Smooth muscle cell (in vitro differentiated cells): ENCODE data around the gene SLC12A7. TPM values are rescaled to one million over a fixed set of nuclear protein-coding genes. Genes with fewer than 3 reads are reported as not detected.

Experiments used
- DNase-seq: peaks from one replicate; lab custom pipeline; 2025; ENCODE audit not compliant: unreplicated experiment; lab: John Stamatoyannopoulos, UW
- H2AFZ ChIP-seq: fragments of 200-600 bp; sonication (generic); 2 replicates; pipeline ENCODE4 v1.6.0; 2016; ENCODE audit warnings: antibody characterized with exemption, low read depth, mild to moderate bottlenecking
- H3F3A ChIP-seq: fragments of 200-600 bp; sonication (generic); 2 replicates; pipeline ENCODE4 v1.6.0; 2017; ENCODE audit warnings: antibody characterized with exemption, low read depth
- H3K27ac ChIP-seq: fragments of 200-600 bp; sonication (generic); 2 replicates; pipeline ENCODE4 v1.5.1; 2016; ENCODE audit warnings: low read depth, mild to moderate bottlenecking
- H3K27me3 ChIP-seq: fragments of 200-600 bp; sonication (generic); 2 replicates; pipeline ENCODE4 v1.6.1; 2016; ENCODE audit warnings: low read depth, mild to moderate bottlenecking
- H3K36me3 ChIP-seq: fragments of 200-600 bp; sonication (generic); 2 replicates; pipeline ENCODE4 v1.5.1; 2016; ENCODE audit warnings: low read depth
- H3K4me1 ChIP-seq: fragments of 200-600 bp; sonication (generic); 2 replicates; pipeline ENCODE4 v1.5.1; 2016; ENCODE audit warnings: low read depth
- H3K4me2 ChIP-seq: fragments of 200-600 bp; sonication (generic); 2 replicates; pipeline ENCODE4 v1.6.0; 2016; ENCODE audit warnings: mild to moderate bottlenecking
- H3K4me3 ChIP-seq: fragments of 200-600 bp; sonication (generic); 2 replicates; pipeline ENCODE4 v1.5.1; 2016; ENCODE audit warnings: mild to moderate bottlenecking
- H3K79me2 ChIP-seq: fragments of 200-600 bp; sonication (generic); 2 replicates; pipeline ENCODE4 v1.6.0; 2016; ENCODE audit warnings: low read depth, mild to moderate bottlenecking
- H3K9ac ChIP-seq: fragments of 200-600 bp; sonication (generic); 2 replicates; pipeline ENCODE4 v1.6.0; 2016; ENCODE audit warnings: low read depth
- H3K9me3 ChIP-seq: fragments of 200-600 bp; sonication (generic); replicated peaks from 2 replicates; pipeline ENCODE4 v1.5.1; 2016; ENCODE audit warnings: low read depth
- H4K20me1 ChIP-seq: fragments of 200-600 bp; sonication (generic); 2 replicates; pipeline ENCODE4 v1.6.0; 2016; ENCODE audit warnings: low read depth
- WGBS: methylation state at CpG from one replicate; pipeline ENCODE4 v1.1.7; 2016; ENCODE audit warnings: low lambda C conversion rate; 5-methylcytosine and 5-hydroxymethylcytosine counted together
- polyA plus RNA-seq: library from polyadenylated mRNA; unstranded; fragments of >200 nt; fragmentation: Nextera tagmentation; extraction: Ambion mirVana; gene quantifications from 2 replicates; pipeline ENCODE4 v1.2.1, GENCODE V29; 2016
- total RNA-seq: library from RNA; depleted of rRNA; stranded (reverse); fragments of >200 nt; gene quantifications from 2 replicates; pipeline ENCODE4 v1.2.3, GENCODE V29; 2014
- TF ChIP-seq, protein P1 (sequence below): fragments of 200-600 bp; sonication (generic); IDR thresholded peaks from 2 replicates; pipeline ENCODE4 v1.5.1; 2017; ENCODE audit warnings: borderline replicate concordance, mild to moderate bottlenecking, antibody characterized with exemption; ENCODE audit not compliant: insufficient read depth, poor library complexity, severe bottlenecking

Gene SLC12A7
- total and polyA plus RNA-seq, 2 experiments from 2014 or later = 6.1 to 15.2 TPM

DNA sequence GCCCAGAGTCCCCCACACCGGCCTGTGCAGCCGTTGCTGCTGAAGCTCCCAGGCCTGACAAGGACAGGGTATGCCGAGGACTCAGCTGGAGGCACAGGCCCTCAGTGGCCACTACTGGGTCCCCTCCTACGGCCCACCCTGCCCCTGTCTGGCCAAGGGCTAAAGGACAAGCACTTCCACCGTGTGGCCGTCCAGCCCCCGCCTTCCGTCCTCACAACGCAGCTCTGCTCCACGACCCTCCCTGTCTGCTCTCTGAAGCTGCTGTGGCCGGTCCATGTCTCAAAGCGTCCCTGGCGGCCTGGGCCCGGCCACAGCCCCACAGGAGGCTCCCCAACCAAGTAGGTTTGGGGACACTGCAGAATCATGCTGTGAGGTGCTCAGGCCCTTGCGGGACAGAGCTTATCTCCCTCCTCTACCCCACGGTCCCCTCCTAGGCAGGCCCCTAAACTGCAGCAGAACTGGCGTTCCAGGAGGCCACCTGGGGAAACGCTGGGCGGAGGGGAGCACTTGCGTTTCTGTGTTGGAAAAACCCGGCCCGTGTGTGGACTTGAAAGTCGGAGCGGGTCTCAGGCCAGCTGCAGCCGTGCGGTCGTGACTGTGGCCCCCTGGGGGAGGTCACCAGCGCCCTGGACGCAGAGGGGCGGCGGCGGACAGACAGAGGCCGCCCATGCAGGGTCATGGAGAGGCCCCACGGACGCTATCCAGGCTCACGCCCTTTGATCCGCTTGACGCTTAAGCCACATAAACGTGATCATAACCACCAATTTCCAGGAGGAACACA is 57.7 kb downstream of the SLC12A7 start:
- Histone ChIP-seq H3K4me3 (no peak overlapping the region), H2AFZ (no peak overlapping the region), H3K9ac (no peak overlapping the region), H3K4me1 (no peaks in the 10 kb centered on the region), H4K20me1 (no peaks in the 10 kb centered on the region), H3K27ac (no peak overlapping the region), H3F3A (no peaks in the 10 kb centered on the region), H3K27me3 (no peaks in the 10 kb centered on the region), H3K4me2 (no peak overlapping the region), H3K9me3 (no peaks in the 10 kb centered on the region), H3K79me2 (no peaks in the 10 kb centered on the region), H3K36me3 (no peaks in the 10 kb centered on the region)
- WGBS = 93% methylated on average over 39 of the region's 39 CpGs
- no peak for DNase-seq
- TF ChIP-seq, protein P1, sequence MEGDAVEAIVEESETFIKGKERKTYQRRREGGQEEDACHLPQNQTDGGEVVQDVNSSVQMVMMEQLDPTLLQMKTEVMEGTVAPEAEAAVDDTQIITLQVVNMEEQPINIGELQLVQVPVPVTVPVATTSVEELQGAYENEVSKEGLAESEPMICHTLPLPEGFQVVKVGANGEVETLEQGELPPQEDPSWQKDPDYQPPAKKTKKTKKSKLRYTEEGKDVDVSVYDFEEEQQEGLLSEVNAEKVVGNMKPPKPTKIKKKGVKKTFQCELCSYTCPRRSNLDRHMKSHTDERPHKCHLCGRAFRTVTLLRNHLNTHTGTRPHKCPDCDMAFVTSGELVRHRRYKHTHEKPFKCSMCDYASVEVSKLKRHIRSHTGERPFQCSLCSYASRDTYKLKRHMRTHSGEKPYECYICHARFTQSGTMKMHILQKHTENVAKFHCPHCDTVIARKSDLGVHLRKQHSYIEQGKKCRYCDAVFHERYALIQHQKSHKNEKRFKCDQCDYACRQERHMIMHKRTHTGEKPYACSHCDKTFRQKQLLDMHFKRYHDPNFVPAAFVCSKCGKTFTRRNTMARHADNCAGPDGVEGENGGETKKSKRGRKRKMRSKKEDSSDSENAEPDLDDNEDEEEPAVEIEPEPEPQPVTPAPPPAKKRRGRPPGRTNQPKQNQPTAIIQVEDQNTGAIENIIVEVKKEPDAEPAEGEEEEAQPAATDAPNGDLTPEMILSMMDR = no peak

- DNase-seq = no peak
- Histone ChIP-seq H3K4me3 (no peak overlapping the region), H3K79me2 (no peaks in the 10 kb centered on the region), H3K36me3 (no peaks in the 10 kb centered on the region), H4K20me1 (no peaks in the 10 kb centered on the region), H3K9me3 (no peaks in the 10 kb centered on the region), H3K27ac (no peak overlapping the region), H3F3A (no peaks in the 10 kb centered on the region), H3K4me2 (no peak overlapping the region), H2AFZ (no peak overlapping the region), H3K27me3 (no peaks in the 10 kb centered on the region), H3K9ac (no peak overlapping the region), H3K4me1 (no peaks in the 10 kb centered on the region)
- WGBS = 94% methylated on average over 32 of the region's 32 CpGs
- TF ChIP-seq, protein P1 = no peak
Measured at GRCh38 chr5:1053391-1054017, 58.4 kb downstream of the SLC12A7 start.

- Histone ChIP-seq H3K4me2 (no peak overlapping the region), H3K9ac (no peak overlapping the region), H3K27ac (no peak overlapping the region), H3K36me3 (no peaks in the 10 kb centered on the region), H3F3A (no peaks in the 10 kb centered on the region), H3K27me3 (no peaks in the 10 kb centered on the region), H3K79me2 (no peaks in the 10 kb centered on the region), H4K20me1 (no peaks in the 10 kb centered on the region), H3K4me1 (no peaks in the 10 kb centered on the region), H3K9me3 (no peaks in the 10 kb centered on the region), H2AFZ (no peak overlapping the region), H3K4me3 (no peak overlapping the region)
- DNase-seq = no peak
- TF ChIP-seq, protein P1 = no peak
- 95% methylated on average over 21 of the region's 29 CpGs for WGBS
Measured at GRCh38 chr5:1052641-1053390, 59.0 kb downstream of the SLC12A7 start.
